C4-2B (cell line): ENCODE data around the gene SZT2.

Source experiments
- H3K27ac ChIP-seq: fragments of 450-650 bp; 2 replicates; pipeline ENCODE4 v1.5.1; 2017
- ZFX ChIP-seq: fragments of 450-650 bp; IDR thresholded peaks from 2 replicates; pipeline ENCODE4 v1.6.1; 2017
- TF ChIP-seq, protein P1 (sequence below): fragments of 450-650 bp; conservative IDR thresholded peaks from 2 replicates; pipeline ENCODE4 v1.5.1; 2017; ENCODE audit warnings: mild to moderate bottlenecking

The SZT2 gene

DNA sequence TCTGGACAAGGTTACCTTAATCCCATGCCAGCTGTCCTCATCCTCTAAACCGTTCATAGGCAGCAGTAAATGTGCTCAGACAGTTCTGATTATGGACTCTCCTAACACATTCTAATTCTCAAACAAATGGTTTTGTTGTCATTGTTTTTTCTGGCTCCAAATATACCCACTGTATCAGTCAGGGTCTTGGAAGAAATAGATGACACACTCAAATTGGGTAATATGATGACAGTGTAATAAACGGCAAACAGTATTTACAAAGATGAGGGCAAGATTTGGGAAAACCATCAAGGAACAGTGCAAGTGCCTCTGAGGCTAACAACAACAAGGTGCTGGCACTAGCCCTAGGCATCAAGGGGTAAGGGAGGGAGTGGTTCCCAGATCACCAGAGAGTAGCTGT is 35.2 kb upstream of the SZT2 start:
- no peak overlapping the region for H3K27ac ChIP-seq
- TF ChIP-seq ZFX = no peak

DNA sequence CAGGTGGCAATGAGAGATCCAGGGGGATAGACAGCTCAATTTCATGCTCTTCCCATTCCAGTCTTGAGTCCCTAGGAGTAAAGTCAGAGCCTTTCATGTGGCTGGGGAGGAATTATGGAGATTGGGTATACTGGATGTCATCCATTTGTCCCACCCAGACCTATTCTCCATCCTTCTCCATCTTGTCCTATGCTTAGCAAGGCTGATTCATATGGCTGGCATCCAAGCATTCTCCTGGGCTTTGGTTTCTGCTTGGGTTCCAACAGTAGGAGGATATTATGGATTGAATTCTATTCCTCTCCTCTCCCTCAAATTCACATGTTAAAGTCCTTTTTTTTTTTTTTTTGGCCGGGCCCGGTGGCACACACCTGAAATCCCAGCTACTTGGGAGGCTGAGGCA is 34.8 kb upstream of the SZT2 start:
- no peak overlapping the region for H3K27ac ChIP-seq
- no peak for TF ChIP-seq ZFX
- TF ChIP-seq, protein P1, sequence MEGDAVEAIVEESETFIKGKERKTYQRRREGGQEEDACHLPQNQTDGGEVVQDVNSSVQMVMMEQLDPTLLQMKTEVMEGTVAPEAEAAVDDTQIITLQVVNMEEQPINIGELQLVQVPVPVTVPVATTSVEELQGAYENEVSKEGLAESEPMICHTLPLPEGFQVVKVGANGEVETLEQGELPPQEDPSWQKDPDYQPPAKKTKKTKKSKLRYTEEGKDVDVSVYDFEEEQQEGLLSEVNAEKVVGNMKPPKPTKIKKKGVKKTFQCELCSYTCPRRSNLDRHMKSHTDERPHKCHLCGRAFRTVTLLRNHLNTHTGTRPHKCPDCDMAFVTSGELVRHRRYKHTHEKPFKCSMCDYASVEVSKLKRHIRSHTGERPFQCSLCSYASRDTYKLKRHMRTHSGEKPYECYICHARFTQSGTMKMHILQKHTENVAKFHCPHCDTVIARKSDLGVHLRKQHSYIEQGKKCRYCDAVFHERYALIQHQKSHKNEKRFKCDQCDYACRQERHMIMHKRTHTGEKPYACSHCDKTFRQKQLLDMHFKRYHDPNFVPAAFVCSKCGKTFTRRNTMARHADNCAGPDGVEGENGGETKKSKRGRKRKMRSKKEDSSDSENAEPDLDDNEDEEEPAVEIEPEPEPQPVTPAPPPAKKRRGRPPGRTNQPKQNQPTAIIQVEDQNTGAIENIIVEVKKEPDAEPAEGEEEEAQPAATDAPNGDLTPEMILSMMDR = no peak

DNA sequence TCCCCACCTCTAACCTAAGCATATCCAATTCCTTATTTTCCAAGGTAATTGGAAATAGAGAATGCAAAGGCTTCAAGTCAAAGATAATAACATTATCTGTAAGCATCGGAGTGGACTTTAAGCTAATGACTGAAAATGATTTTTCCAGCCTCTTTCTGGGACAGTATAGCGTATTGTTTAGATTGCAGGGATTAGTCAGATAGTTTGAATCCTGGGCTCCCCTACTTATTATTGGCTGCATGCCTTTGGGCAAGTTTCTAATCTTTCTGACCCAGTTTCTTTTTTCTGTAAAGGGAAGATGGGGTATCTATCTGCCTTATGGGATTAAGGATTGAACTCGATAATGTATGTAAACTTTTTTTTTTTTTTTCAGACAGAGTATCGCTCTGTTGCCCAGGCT is 32.4 kb upstream of the SZT2 start:
- TF ChIP-seq ZFX = no peak
- TF ChIP-seq, protein P1 = no peak
- peak overlapping the region; percentile 91; the same call in 1 of the 2 replicates for H3K27ac ChIP-seq

DNA sequence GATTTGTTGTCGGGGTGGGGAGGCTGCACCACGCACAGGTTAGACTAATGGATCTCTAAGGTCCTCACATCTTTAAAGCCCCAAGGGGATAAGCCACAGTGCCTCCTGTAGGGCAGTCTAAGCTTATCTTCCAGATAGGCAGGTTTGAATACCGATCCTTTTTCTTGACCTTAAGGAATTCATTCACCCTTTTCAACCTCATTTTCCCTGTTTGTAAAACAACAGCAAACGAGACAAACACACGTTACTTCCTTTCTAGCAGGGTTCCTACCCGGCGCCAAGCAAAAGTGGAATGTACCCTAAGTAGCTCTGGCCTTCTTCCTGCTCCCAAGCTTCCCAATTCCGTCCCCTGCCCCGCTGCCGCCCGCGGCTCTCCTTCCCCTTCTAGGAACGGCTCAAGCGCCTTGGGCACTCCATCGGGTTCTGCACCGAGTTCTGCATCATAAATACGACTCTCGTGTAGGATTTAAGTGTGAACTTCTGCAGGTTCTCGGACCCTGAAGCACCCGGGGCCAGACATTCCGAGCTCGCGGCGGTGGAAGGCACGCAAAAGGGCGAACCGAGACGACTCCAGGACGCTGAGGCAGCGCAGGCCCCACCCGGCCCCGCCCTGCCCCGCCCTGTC is 31.5 kb upstream of the SZT2 start:
- H3K27ac ChIP-seq = peak overlapping the region; percentile 91
- TF ChIP-seq ZFX = 0 out of 2 replicates have a peak, but pooled peaks have one; percentile 20
- TF ChIP-seq, protein P1 = peak; percentile 77

DNA sequence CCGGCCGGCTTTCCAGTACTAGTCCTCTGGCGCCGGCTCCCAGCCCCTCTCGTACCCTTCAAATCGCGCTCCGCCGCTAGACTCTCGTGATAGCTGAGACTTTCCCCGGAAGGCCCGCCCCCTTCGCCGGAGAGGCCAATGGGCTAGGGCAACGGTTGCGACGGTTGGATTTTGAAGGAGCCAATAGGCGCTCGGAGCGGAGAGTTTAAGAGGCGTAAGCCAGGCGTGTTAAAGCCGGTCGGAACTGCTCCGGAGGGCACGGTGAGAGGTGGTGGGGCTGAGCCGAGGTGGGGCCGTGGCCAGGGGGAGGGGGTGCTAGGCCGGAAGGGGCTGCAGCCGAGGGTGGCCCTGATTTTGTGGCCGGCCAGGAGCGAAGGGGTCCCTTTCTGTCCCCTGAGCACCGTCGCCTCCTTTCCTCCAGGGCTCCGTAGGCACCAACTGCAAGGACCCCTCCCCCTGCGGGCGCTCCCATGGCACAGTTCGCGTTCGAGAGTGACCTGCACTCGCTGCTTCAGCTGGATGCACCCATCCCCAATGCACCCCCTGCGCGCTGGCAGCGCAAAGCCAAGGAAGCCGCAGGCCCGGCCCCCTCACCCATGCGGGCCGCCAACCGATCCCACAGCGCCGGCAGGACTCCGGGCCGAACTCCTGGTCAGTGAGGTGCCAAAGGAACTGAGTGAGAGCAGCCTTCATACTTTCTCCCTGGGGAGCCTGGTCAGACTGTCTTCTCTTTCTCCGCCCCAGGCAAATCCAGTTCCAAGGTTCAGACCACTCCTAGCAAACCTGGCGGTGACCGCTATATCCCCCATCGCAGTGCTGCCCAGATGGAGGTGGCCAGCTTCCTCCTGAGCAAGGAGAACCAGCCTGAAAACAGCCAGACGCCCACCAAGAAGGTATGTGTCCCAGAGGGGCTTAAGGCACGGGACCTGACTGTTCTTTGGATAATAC is 30.7 kb upstream of the SZT2 start, which contains the start of gene CDC20:
Gene CDC20, plus strand, starts transcription at position 236 of the 948 bp plus-strand sequence. Its CDS starts 235 bp downstream, at position 471.
- peak within 1 kb of the TSS; percentile 91 for H3K27ac ChIP-seq
- TF ChIP-seq ZFX = no peak
- TF ChIP-seq, protein P1 = no peak

DNA sequence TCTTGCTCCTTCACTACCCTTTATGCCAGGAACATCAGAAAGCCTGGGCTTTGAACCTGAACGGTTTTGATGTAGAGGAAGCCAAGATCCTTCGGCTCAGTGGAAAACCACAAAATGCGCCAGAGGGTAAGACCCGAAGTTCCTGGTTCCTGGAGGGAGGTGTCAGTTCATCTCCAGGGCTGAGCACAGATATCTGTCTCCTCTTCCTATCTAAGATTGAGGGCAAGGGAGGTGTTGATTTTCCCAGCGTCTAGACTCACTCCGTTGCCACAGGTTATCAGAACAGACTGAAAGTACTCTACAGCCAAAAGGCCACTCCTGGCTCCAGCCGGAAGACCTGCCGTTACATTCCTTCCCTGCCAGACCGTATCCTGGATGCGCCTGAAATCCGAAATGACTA is 30.0 kb upstream of the SZT2 start:
- peak overlapping the region; percentile 91 for H3K27ac ChIP-seq
- TF ChIP-seq ZFX = no peak
- TF ChIP-seq, protein P1 = no peak

DNA sequence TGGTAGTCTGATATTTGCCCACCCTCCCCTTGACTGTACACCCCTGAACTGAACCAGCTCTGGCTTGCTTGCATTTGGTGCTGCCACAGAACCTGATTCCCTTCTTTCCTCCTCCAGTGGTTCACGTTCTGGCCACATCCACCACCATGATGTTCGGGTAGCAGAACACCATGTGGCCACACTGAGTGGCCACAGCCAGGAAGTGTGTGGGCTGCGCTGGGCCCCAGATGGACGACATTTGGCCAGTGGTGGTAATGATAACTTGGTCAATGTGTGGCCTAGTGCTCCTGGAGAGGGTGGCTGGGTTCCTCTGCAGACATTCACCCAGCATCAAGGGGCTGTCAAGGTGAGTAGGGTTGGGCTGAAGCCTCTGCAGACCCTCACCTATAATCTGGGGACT is 29.1 kb upstream of the SZT2 start:
- TF ChIP-seq, protein P1 = no peak
- no peak for TF ChIP-seq ZFX
- peak overlapping the region; percentile 91 for H3K27ac ChIP-seq
